WTC11 (cell line): ENCODE measurements around the gene NEDD4L. TPM values are rescaled to one million over a fixed set of nuclear protein-coding genes. Genes with fewer than 3 reads are reported as not detected.
A peak's percentile ranks its signal among the peaks of the same experiment; 100 is the strongest.

Source experiments
- ATAC-seq: fragments of 200-7000 bp; cut with Tn5 transposase; 2 replicates; pipeline ENCODE4 v1.10.0; 2021; ENCODE audit warnings: mild to moderate bottlenecking, moderate library complexity
- CTCF ChIA-PET: fragments of 300-600 bp; sonication (Branson Sonifier 250); formaldehyde crosslinking; loops from one replicate; lab custom pipeline; 2021; ENCODE audit warnings: antibody characterized with exemption; lab: Charles Lee
- POLR2A ChIA-PET: fragments of 350-600 bp; sonication (Branson Sonifier 250); formaldehyde crosslinking; loops from one replicate; lab custom pipeline; 2021; ENCODE audit warnings: antibody characterized with exemption; lab: Charles Lee
- DNase-seq: peaks from one replicate; pipeline ENCODE4 v3.0.0; 2021; ENCODE audit warnings: low spot score
- H3K27ac Mint-ChIP-seq: 2 replicates; pipeline ENCODE4 v1.8.0; 2021; ENCODE audit warnings: mixed read lengths
- H3K27me3 Mint-ChIP-seq: 2 replicates; pipeline ENCODE4 v1.8.0; 2021; ENCODE audit warnings: low read depth, mild to moderate bottlenecking, moderate library complexity, mixed read lengths
- H3K36me3 Mint-ChIP-seq: 2 replicates; pipeline ENCODE4 v1.8.0; 2021; ENCODE audit warnings: mixed read lengths
- H3K4me1 Mint-ChIP-seq: 2 replicates; pipeline ENCODE4 v1.8.0; 2022; ENCODE audit warnings: mixed read lengths
- H3K4me3 Mint-ChIP-seq: 2 replicates; pipeline ENCODE4 v1.8.0; 2021; ENCODE audit warnings: mild to moderate bottlenecking, moderate library complexity, mixed read lengths
- H3K9me3 Mint-ChIP-seq: 2 replicates; pipeline ENCODE4 v1.8.0; 2021; ENCODE audit warnings: mixed read lengths
- AFF4 ChIP-seq: sonication (generic); formaldehyde crosslinking; IDR thresholded peaks from 2 replicates; pipeline ENCODE4 v1.8.1; 2023; ENCODE audit warnings: mild to moderate bottlenecking, missing genetic modification reagents, borderline replicate concordance
- CREM ChIP-seq: sonication (generic); formaldehyde crosslinking; IDR thresholded peaks from 2 replicates; pipeline ENCODE4 v1.8.1; 2022; ENCODE audit warnings: mild to moderate bottlenecking, missing genetic modification reagents, moderate library complexity
- FOXJ3 ChIP-seq: sonication (generic); formaldehyde crosslinking; IDR thresholded peaks from 2 replicates; pipeline ENCODE4 v1.9.0; 2021; ENCODE audit warnings: missing genetic modification reagents, mild to moderate bottlenecking, borderline replicate concordance
- GRHL2 ChIP-seq: fragments of 250-450 bp; sonication (Bioruptor Pico); IDR thresholded peaks from 2 replicates; pipeline ENCODE4 v1.8.0; 2022; ENCODE audit warnings: mild to moderate bottlenecking, moderate library complexity; ENCODE audit not compliant: insufficient replicate concordance, severe bottlenecking
- GTF2I ChIP-seq: fragments of 250-450 bp; sonication (Bioruptor Pico); conservative IDR thresholded peaks from 2 replicates; pipeline ENCODE4 v1.4.0; 2021; ENCODE audit warnings: mild to moderate bottlenecking
- JUN ChIP-seq: sonication (generic); formaldehyde crosslinking; IDR thresholded peaks from 2 replicates; pipeline ENCODE4 v1.8.0; 2023; ENCODE audit warnings: mild to moderate bottlenecking, missing genetic modification reagents
- NFE2L1 ChIP-seq: sonication (generic); formaldehyde crosslinking; IDR thresholded peaks from 2 replicates; pipeline ENCODE4 v1.8.1; 2023; ENCODE audit warnings: missing genetic modification reagents
- NR2C2 ChIP-seq: sonication (generic); formaldehyde crosslinking; IDR thresholded peaks from 2 replicates; pipeline ENCODE4 v1.8.0; 2022; ENCODE audit warnings: mild to moderate bottlenecking, missing genetic modification reagents
- OVOL2 ChIP-seq: fragments of 250-450 bp; sonication (Bioruptor Pico); IDR thresholded peaks from 2 replicates; pipeline ENCODE4 v1.9.0; 2021; ENCODE audit warnings: mild to moderate bottlenecking, borderline replicate concordance
- SOX15 ChIP-seq: fragments of 250-450 bp; sonication (Bioruptor Pico); IDR thresholded peaks from 2 replicates; pipeline ENCODE4 v1.9.0; 2021; ENCODE audit warnings: mild to moderate bottlenecking
- TEAD1 ChIP-seq: sonication (generic); formaldehyde crosslinking; IDR thresholded peaks from 2 replicates; pipeline ENCODE4 v1.8.0; 2022; ENCODE audit warnings: mild to moderate bottlenecking, missing genetic modification reagents
- total RNA-seq: library from RNA; stranded (reverse); gene quantifications from 3 replicates; pipeline ENCODE4 v1.2.3, GENCODE V29; 2021
- TF ChIP-seq, protein P1 (sequence below): fragments of 250-450 bp; sonication (Bioruptor Pico); IDR thresholded peaks from 2 replicates; pipeline ENCODE4 v1.9.0; 2021; ENCODE audit warnings: mild to moderate bottlenecking
- TF ChIP-seq, protein P2 (sequence below): sonication (generic); formaldehyde crosslinking; IDR thresholded peaks from 2 replicates; pipeline ENCODE4 v1.8.0; 2023; ENCODE audit warnings: missing genetic modification reagents, mild to moderate bottlenecking, borderline replicate concordance

NEDD4L gene
- total RNA-seq, 1 experiment from 2014 or later: 88.0 TPM

DNA sequence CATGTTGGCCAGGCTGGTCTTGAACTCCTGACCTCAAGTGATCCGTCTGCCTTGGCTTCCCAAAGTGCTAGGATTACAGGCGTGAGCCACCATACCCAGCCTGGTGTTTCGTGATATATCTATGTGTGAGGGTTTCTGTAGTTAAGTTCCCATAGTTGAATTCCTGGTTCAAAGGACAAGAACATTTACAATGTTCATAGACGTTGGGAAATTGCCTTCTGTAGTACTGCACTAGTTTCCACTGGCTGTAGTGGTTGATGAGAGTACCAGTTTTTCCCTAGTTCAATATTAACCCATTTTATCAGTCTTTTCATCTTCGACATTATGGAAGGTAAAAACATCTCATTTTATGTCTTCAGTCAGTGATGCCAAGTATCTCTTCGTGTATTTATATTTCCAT is 171.0 kb downstream of the NEDD4L start:
- no peak for TF ChIP-seq TEAD1 (CRISPR knock-in tag)
- no peak for TF ChIP-seq NR2C2 (CRISPR knock-in tag)
- no peak for TF ChIP-seq GTF2I (CRISPR knock-in tag)
- TF ChIP-seq, protein P1, sequence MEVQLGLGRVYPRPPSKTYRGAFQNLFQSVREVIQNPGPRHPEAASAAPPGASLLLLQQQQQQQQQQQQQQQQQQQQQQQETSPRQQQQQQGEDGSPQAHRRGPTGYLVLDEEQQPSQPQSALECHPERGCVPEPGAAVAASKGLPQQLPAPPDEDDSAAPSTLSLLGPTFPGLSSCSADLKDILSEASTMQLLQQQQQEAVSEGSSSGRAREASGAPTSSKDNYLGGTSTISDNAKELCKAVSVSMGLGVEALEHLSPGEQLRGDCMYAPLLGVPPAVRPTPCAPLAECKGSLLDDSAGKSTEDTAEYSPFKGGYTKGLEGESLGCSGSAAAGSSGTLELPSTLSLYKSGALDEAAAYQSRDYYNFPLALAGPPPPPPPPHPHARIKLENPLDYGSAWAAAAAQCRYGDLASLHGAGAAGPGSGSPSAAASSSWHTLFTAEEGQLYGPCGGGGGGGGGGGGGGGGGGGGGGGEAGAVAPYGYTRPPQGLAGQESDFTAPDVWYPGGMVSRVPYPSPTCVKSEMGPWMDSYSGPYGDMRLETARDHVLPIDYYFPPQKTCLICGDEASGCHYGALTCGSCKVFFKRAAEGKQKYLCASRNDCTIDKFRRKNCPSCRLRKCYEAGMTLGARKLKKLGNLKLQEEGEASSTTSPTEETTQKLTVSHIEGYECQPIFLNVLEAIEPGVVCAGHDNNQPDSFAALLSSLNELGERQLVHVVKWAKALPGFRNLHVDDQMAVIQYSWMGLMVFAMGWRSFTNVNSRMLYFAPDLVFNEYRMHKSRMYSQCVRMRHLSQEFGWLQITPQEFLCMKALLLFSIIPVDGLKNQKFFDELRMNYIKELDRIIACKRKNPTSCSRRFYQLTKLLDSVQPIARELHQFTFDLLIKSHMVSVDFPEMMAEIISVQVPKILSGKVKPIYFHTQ (CRISPR knock-in tag): no peak
- no peak for TF ChIP-seq NFE2L1 (CRISPR knock-in tag)
- no peak for TF ChIP-seq GRHL2 (CRISPR knock-in tag)
- no peak for TF ChIP-seq AFF4 (CRISPR knock-in tag)
- no peak for TF ChIP-seq CREM (CRISPR knock-in tag)
- TF ChIP-seq, protein P2, sequence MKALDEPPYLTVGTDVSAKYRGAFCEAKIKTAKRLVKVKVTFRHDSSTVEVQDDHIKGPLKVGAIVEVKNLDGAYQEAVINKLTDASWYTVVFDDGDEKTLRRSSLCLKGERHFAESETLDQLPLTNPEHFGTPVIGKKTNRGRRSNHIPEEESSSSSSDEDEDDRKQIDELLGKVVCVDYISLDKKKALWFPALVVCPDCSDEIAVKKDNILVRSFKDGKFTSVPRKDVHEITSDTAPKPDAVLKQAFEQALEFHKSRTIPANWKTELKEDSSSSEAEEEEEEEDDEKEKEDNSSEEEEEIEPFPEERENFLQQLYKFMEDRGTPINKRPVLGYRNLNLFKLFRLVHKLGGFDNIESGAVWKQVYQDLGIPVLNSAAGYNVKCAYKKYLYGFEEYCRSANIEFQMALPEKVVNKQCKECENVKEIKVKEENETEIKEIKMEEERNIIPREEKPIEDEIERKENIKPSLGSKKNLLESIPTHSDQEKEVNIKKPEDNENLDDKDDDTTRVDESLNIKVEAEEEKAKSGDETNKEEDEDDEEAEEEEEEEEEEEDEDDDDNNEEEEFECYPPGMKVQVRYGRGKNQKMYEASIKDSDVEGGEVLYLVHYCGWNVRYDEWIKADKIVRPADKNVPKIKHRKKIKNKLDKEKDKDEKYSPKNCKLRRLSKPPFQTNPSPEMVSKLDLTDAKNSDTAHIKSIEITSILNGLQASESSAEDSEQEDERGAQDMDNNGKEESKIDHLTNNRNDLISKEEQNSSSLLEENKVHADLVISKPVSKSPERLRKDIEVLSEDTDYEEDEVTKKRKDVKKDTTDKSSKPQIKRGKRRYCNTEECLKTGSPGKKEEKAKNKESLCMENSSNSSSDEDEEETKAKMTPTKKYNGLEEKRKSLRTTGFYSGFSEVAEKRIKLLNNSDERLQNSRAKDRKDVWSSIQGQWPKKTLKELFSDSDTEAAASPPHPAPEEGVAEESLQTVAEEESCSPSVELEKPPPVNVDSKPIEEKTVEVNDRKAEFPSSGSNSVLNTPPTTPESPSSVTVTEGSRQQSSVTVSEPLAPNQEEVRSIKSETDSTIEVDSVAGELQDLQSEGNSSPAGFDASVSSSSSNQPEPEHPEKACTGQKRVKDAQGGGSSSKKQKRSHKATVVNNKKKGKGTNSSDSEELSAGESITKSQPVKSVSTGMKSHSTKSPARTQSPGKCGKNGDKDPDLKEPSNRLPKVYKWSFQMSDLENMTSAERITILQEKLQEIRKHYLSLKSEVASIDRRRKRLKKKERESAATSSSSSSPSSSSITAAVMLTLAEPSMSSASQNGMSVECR (CRISPR knock-in tag): no peak
- TF ChIP-seq OVOL2 (CRISPR knock-in tag): no peak
- TF ChIP-seq FOXJ3 (CRISPR knock-in tag): no peak
- Mint-ChIP-seq H3K4me1 (peaks cover 59% of the 10 kb centered on the region), H3K4me3 (no peak overlapping the region), H3K27ac (peak overlapping the region; percentile 32), H3K36me3 (no peaks in the 10 kb centered on the region), H3K27me3 (no peaks in the 10 kb centered on the region), H3K9me3 (no peaks in the 10 kb centered on the region)
- ATAC-seq (no peak), DNase-seq (no peak)
- ChIA-PET CTCF (interaction anchor here (1.0 kb wide), 1 partner anchor 20 kb away, joined by 3 read pairs; no protein-coding TSS in a partner anchor), POLR2A (interaction anchor here (0.7 kb wide), 2 partner anchors 41 to 468 kb away, joined by 3 read pairs; no protein-coding TSS in a partner anchor)

- H3K4me3 Mint-ChIP-seq: peak overlapping the region; percentile 35
- TF ChIP-seq NFE2L1 (CRISPR knock-in tag) (0 out of 2 replicates have a peak, but pooled peaks have one; percentile 21), SOX15 (CRISPR knock-in tag) (no peak), JUN (CRISPR knock-in tag) (no peak)
- peak; percentile 96 for ATAC-seq
- ChIA-PET CTCF (no interaction called here), POLR2A (no interaction called here)
- H3K4me1 Mint-ChIP-seq: peaks cover 63% of the 10 kb centered on the region
- DNase-seq: peak; percentile 43
- peak overlapping the region; percentile 72 for H3K27ac Mint-ChIP-seq
- no peaks in the 10 kb centered on the region for H3K27me3 Mint-ChIP-seq
- H3K9me3 Mint-ChIP-seq: no peaks in the 10 kb centered on the region
- H3K36me3 Mint-ChIP-seq: no peaks in the 10 kb centered on the region
These were observed 172.1 kb downstream of the NEDD4L start for GRCh38 chr18:58216071-58216481.
